Spleen (tissue), 7 donors: Measurements from ENCODE around the gene RAB40B.

Source experiments
- CTCF ChIP-seq, 11 experiments: fragments of 200-600 bp in 7 of 11; fragments of 450-650 bp in 4 of 11; sonication (generic) in 4 of 11; IDR thresholded peaks in 8 of 11; conservative IDR thresholded peaks in 3 of 11; 1 replicate in 7 of 11; 2 replicates in 4 of 11; pipeline versions ENCODE4 v1.4.0 to v1.8.0; 2016 to 2021; ENCODE audit warnings: antibody characterized with exemption in 11 of 11, inconsistent platforms in 4 of 11, mild to moderate bottlenecking in 1 of 11
- POLR2A ChIP-seq, 3 donors: fragments of 450-650 bp; IDR thresholded peaks; one replicate each; pipeline ENCODE4 v1.5.1; 2017; ENCODE audit warnings: antibody characterized with exemption in 3 of 3, mild to moderate bottlenecking in 1 of 3
- POLR2AphosphoS5 ChIP-seq, 3 donors: sonication (generic); formaldehyde crosslinking; IDR thresholded peaks; one replicate each; pipeline ENCODE4 v1.5.1; 2017; ENCODE audit warnings: antibody characterized with exemption in 3 of 3
- donor health status: DM: no; HTN: no; CAD: no; lungs with moderate emphysema.
- donor health status: DM: no; HTN: no; CAD: no.
- donor health status: DM: no; HTN: no; CAD: no.

DNA sequence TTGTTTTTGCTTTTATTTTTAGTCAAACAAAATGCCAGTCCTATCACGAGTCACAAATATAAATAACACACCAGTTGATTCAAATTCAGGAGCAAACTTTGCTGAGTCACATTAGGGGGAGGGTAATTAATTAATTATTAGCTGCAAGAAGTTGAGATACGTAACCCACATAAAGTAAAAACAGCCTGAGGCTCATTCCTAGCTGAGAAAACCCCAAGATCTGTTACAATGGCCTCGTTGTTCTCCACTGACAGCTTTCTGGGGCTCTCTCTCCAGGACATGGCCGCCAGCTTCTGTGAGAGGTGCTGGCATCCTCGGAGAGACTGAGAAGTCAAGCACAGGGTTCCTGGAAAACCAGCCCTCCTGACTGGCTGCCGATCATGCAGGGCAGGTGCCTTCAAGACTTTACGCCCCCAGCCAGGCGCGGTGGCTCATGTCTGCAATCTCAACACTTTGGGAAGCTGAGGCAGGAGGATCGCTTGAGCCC, 11.1 kb downstream of the RAB40B start:
- TF ChIP-seq POLR2AphosphoS5 (IDR thresholded peaks at IDR 0.05) (no peak), CTCF (IDR thresholded peaks at IDR 0.05 in 8 of 11, conservative IDR thresholded peaks at IDR 0.05 in 3 of 11) (no peak), POLR2A (IDR thresholded peaks at IDR 0.05) (no peak)
